ENCODE data around the gene WDR5B. TPM values are rescaled to one million over a fixed set of nuclear protein-coding genes. Genes with fewer than 3 reads are reported as not detected.

WDR5B gene
- total RNA-seq, 1 donor from 2014 or later, result 3.4 TPM

DNA sequence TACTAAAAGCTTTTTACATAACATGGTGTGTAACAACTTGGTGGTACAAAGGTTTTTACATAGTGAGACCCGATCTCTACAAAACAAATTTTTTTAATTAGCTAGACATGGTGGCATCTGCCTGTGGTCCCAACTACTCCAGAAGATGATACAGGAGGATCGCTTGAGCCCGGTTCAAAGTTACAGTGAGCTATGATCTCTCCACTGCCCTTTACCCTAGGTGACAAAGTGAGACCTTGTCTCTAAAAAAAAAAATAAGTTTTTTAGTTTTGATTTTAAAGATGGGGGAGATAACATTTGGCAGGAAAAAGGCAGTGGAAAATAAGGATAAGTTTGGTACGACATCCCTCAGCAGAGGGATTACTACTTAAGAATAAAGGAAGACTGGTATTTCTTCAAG lies 26.0 kb downstream of the WDR5B start:
- Mint-ChIP-seq H3K27me3 (ENCODE audit: unreplicated experiment) (peaks cover 2% of the 10 kb centered on the region), H3K27ac (ENCODE audit: unreplicated experiment) (no peak overlapping the region), H3K4me3 (ENCODE audit: unreplicated experiment) (no peak overlapping the region), H3K36me3 (ENCODE audit: unreplicated experiment) (no peaks in the 10 kb centered on the region), H3K9me3 (ENCODE audit: unreplicated experiment) (no peaks in the 10 kb centered on the region), H3K4me1 (ENCODE audit: low read depth, unreplicated experiment) (peaks cover 17% of the 10 kb centered on the region)
- no peak for DNase-seq
- TF ChIP-seq, protein P1, sequence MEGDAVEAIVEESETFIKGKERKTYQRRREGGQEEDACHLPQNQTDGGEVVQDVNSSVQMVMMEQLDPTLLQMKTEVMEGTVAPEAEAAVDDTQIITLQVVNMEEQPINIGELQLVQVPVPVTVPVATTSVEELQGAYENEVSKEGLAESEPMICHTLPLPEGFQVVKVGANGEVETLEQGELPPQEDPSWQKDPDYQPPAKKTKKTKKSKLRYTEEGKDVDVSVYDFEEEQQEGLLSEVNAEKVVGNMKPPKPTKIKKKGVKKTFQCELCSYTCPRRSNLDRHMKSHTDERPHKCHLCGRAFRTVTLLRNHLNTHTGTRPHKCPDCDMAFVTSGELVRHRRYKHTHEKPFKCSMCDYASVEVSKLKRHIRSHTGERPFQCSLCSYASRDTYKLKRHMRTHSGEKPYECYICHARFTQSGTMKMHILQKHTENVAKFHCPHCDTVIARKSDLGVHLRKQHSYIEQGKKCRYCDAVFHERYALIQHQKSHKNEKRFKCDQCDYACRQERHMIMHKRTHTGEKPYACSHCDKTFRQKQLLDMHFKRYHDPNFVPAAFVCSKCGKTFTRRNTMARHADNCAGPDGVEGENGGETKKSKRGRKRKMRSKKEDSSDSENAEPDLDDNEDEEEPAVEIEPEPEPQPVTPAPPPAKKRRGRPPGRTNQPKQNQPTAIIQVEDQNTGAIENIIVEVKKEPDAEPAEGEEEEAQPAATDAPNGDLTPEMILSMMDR (IDR thresholded peaks at IDR 0.05; ENCODE audit: partially characterized antibody, unreplicated experiment), result no peak

DNA sequence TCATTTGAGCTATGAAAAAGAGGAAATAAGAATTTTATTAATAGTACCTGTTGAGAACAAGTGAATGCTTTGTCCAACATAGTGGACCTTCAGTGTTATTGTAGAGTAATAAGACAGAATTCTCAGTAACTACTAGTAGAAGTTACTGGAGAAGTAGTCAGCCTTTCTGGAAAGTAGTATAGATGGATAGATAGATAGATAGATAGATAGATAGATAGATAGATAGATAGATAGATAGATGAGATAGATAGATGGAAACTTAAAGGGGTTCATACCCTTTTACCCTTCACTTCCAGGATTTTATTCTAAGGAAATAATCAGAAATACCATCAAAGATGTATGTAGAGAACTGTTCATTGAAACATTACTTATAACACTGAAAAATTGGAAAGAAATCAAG lies 26.7 kb downstream of the WDR5B start:
- Mint-ChIP-seq H3K36me3 (ENCODE audit: unreplicated experiment) (no peaks in the 10 kb centered on the region), H3K4me3 (ENCODE audit: unreplicated experiment) (no peak overlapping the region), H3K9me3 (ENCODE audit: unreplicated experiment) (no peaks in the 10 kb centered on the region), H3K27me3 (ENCODE audit: unreplicated experiment) (peaks cover 2% of the 10 kb centered on the region), H3K4me1 (ENCODE audit: low read depth, unreplicated experiment) (peaks cover 20% of the 10 kb centered on the region), H3K27ac (ENCODE audit: unreplicated experiment) (no peak overlapping the region)
- TF ChIP-seq, protein P1 (IDR thresholded peaks at IDR 0.05; ENCODE audit: partially characterized antibody, unreplicated experiment), result no peak
- DNase-seq, result no peak

DNA sequence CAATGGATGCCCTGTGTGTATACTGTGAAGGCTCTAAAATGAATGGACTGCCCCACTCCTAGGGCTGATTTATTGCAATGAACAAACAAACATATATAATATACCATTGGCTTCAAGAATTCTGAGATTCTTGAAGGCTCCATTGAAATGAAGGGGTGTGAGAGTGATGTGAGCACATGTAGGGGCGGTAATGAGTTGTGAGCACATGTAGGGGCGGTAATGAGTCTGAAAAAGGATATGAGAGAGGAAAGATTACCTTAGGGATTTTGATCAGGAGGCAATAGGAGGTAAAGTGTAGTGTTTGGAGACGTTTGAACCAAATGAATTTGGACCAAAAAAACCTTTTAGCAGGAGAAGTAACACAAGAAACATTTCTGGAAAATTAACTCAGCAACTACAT lies 28.2 kb downstream of the WDR5B start:
- Mint-ChIP-seq H3K36me3 (ENCODE audit: unreplicated experiment) (no peaks in the 10 kb centered on the region), H3K4me3 (ENCODE audit: unreplicated experiment) (no peak overlapping the region), H3K4me1 (ENCODE audit: low read depth, unreplicated experiment) (peaks cover 22% of the 10 kb centered on the region), H3K9me3 (ENCODE audit: unreplicated experiment) (no peaks in the 10 kb centered on the region), H3K27ac (ENCODE audit: unreplicated experiment) (no peak overlapping the region), H3K27me3 (ENCODE audit: unreplicated experiment) (no peaks in the 10 kb centered on the region)
- TF ChIP-seq, protein P1 (IDR thresholded peaks at IDR 0.05; ENCODE audit: partially characterized antibody, unreplicated experiment), result no peak
- DNase-seq, result no peak

DNA sequence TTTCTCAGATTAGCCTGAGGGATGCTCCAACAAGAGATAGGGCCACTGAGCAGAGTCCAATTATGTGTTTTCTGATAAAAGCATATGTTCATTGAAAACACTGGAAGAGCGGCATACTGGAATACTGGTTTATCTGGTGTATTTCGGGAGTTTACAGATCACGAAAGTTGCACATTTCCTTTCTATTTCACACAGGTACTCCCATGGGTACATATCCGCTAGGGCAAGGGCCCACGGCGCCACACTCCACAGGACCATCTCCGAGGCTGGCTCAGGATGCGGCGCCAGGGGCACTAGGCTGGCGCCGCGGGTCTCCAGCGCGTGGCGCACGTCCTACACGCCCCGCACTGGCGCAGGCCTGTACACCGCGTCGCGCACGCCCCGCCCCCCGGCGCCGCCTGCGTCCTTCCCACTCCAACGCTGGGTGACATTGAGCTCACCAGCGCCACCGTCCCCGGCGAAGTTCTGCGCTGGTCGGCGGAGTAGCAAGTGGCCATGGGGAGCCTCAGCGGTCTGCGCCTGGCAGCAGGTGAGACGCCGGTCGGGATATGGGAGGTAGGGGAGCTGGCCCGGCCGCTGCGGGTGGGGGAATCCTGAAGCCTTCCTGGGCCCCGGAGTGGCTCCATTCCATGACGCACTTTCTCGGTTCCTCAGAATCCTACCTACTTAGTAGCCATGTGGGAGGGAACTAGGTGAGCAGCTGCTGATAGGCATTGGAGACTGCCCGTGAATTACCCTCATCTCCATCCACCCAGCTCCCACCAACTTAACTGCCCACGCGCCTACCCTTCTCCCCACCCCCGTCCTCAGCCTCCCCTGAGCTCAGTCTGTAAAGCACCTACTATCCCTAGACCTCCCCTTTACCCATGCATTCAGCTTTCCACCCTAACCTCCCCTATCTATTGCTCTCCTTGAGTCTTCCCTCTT lies 31.8 kb downstream of the WDR5B start, which contains the start of gene FAM162A:
FAM162A (plus strand) TSS at position 412 of the 927 bp plus-strand sequence; CDS start at position 496, 84 bp downstream.
- H3K27ac Mint-ChIP-seq (ENCODE audit: unreplicated experiment), result peak within 1 kb of the TSS; percentile 96
- peak within 1 kb of the TSS; percentile 86 for H3K4me3 Mint-ChIP-seq (ENCODE audit: unreplicated experiment)
- TF ChIP-seq, protein P1 (IDR thresholded peaks at IDR 0.05; ENCODE audit: partially characterized antibody, unreplicated experiment), result peak; percentile 26
- peaks cover 13% of the 10 kb centered on the region for H3K4me1 Mint-ChIP-seq (ENCODE audit: low read depth, unreplicated experiment)
- H3K27me3 Mint-ChIP-seq (ENCODE audit: unreplicated experiment), result no peaks in the 10 kb centered on the region
- no peaks in the 10 kb centered on the region for H3K9me3 Mint-ChIP-seq (ENCODE audit: unreplicated experiment)
- DNase-seq, result peak; percentile 97
- no peaks in the 10 kb centered on the region for H3K36me3 Mint-ChIP-seq (ENCODE audit: unreplicated experiment)
